Stimulated activated CD4-positive, alpha-beta T cell treated with anti-CD3 and anti-CD28 coated beads, Interleukin-4, amount 100 ng/mL, for 1 hour (primary cell): ENCODE measurements around the gene CHST1.

Experiments
- DNase-seq: peaks from one replicate; pipeline ENCODE4 v3.0.0-alpha.2; 2020

Gene CHST1

GRCh38 chr11:45674481-45675190 lies 9.2 kb upstream of the CHST1 start:
- no peak for DNase-seq

- DNase-seq: no peak
Observed at GRCh38 chr11:45673441-45673840, 8.0 kb upstream of the CHST1 start.

- DNase-seq: no peak
Observed at GRCh38 chr11:45672593-45672992, 7.2 kb upstream of the CHST1 start.

GRCh38 chr11:45671246-45672171 lies 6.1 kb upstream of the CHST1 start:
- no peak for DNase-seq

- DNase-seq: no peak
Observed at GRCh38 chr11:45670386-45671135, 5.1 kb upstream of the CHST1 start.

- no peak for DNase-seq
Observed at GRCh38 chr11:45669956-45670355, 4.5 kb upstream of the CHST1 start.

- DNase-seq: no peak
Observed at GRCh38 chr11:45669146-45669545, 3.7 kb upstream of the CHST1 start.

GRCh38 chr11:45667929-45668680 lies 2.7 kb upstream of the CHST1 start:
- DNase-seq: no peak

GRCh38 chr11:45666648-45667642 lies 1.5 kb upstream of the CHST1 start:
- DNase-seq: no peak

GRCh38 chr11:45665933-45666647 lies 668 bp upstream of the CHST1 start:
- no peak for DNase-seq

GRCh38 chr11:45664376-45665205 lies 831 bp downstream of the CHST1 start:
- no peak for DNase-seq

- DNase-seq: no peak
Observed at GRCh38 chr11:45663486-45664375, 1.7 kb downstream of the CHST1 start.

- DNase-seq: no peak
Observed at GRCh38 chr11:45662665-45663485, 2.5 kb downstream of the CHST1 start.

GRCh38 chr11:45662096-45662664 lies 3.2 kb downstream of the CHST1 start:
- no peak for DNase-seq

GRCh38 chr11:45661439-45662055 lies 3.9 kb downstream of the CHST1 start:
- no peak for DNase-seq

- no peak for DNase-seq
Observed at GRCh38 chr11:45660729-45661438, 4.5 kb downstream of the CHST1 start.
